Endothelial cell of umbilical vein (primary cell): ENCODE measurements around the gene PPP4R4. TPM values are rescaled to one million over a fixed set of nuclear protein-coding genes. Genes with fewer than 3 reads are reported as not detected.

ENCODE experiments used
- BruUV-seq: library from RNA; stranded (reverse); fragments of 400-500 nt; replicated peaks from 2 replicates; lab custom pipeline; 2021; lab: Mats Ljungman, UMichigan
- CTCF ChIA-PET: fragments of 300-600, 350-600 bp; sonication (Branson Sonifier 250); formaldehyde crosslinking; loops from one replicate; lab custom pipeline; 2021; ENCODE audit warnings: antibody characterized with exemption, inconsistent platforms; lab: Charles Lee
- POLR2A ChIA-PET: fragments of 300-600, 350-600 bp; sonication (Branson Sonifier 250); formaldehyde crosslinking; loops from one replicate; lab custom pipeline; 2021; ENCODE audit warnings: antibody characterized with exemption, inconsistent platforms; lab: Charles Lee
- DNase-seq: peaks from one replicate; pipeline ENCODE4 v3.0.0-alpha.2; 2011; ENCODE audit warnings: low read depth, low spot score
- FAIRE-seq: peaks from 2 replicates; lab custom pipeline; 2011; peaks lifted over from hg19 to GRCh38; lab: Jason Lieb, UNC
- H2AFZ ChIP-seq: 2 replicates; pipeline ENCODE4 v1.6.0; 2012; ENCODE audit warnings: low read depth, low read length, control low read depth, inconsistent platforms
- H3K27ac ChIP-seq: 2 replicates; pipeline ENCODE4 v1.5.1; 2011; ENCODE audit warnings: low read depth, mild to moderate bottlenecking, control low read depth, low read length, moderate library complexity; ENCODE audit not compliant: insufficient read depth
- H3K27me3 ChIP-seq, 2 experiments: 2 replicates each; pipeline versions ENCODE4 v1.6.0 to v1.6.1; 2011; ENCODE audit warnings: low read length in 2 of 2, mixed read lengths in 1 of 2; ENCODE audit not compliant: control insufficient read depth in 2 of 2, insufficient read depth in 2 of 2
- H3K36me3 ChIP-seq, 2 experiments: 2 replicates in 1 of 2; 3 replicates in 1 of 2; pipeline ENCODE4 v1.5.1; 2011; ENCODE audit warnings: low read length in 2 of 2, mild to moderate bottlenecking in 1 of 2, moderate library complexity in 1 of 2; ENCODE audit not compliant: control insufficient read depth in 2 of 2, insufficient read depth in 2 of 2; ENCODE audit errors: extremely low read depth in 1 of 2
- H3K4me1 ChIP-seq: 3 replicates; pipeline ENCODE4 v1.5.1; 2011; ENCODE audit warnings: mild to moderate bottlenecking, low read length; ENCODE audit not compliant: control insufficient read depth, insufficient read depth; ENCODE audit errors: extremely low read depth
- H3K4me2 ChIP-seq: 2 replicates; pipeline ENCODE4 v1.6.1; 2011; ENCODE audit warnings: low read length, control low read depth, mixed read lengths; ENCODE audit not compliant: insufficient read depth
- H3K4me3 ChIP-seq, 3 experiments: fragments of 200-600 bp in 1 of 3; sonication (generic), shearing (Covaris generic) in 1 of 3; replicated peaks in 1 of 3; 2 replicates each; pipeline ENCODE4 v1.5.1; 2011 to 2016; ENCODE audit warnings: control low read depth in 3 of 3, low read length in 3 of 3, mild to moderate bottlenecking in 2 of 3, inconsistent platforms in 1 of 3, low read depth in 1 of 3, moderate library complexity in 1 of 3; ENCODE audit not compliant: insufficient read depth in 1 of 3
- H3K79me2 ChIP-seq: 2 replicates; pipeline ENCODE4 v1.6.0; 2012; ENCODE audit warnings: low read length, inconsistent platforms; ENCODE audit not compliant: control insufficient read depth, insufficient read depth
- H3K9ac ChIP-seq: replicated peaks from 2 replicates; pipeline ENCODE3; 2011; ENCODE audit warnings: low read length, control low read depth; ENCODE audit not compliant: insufficient read depth; ENCODE audit errors: extremely low read depth
- H3K9me1 ChIP-seq: replicated peaks from 3 replicates; pipeline ENCODE4 v1.6.0; 2011; ENCODE audit warnings: mild to moderate bottlenecking, low read length; ENCODE audit not compliant: control insufficient read depth, insufficient read depth; ENCODE audit errors: extremely low read depth
- H3K9me3 ChIP-seq: replicated peaks from 2 replicates; pipeline ENCODE4 v1.5.1; 2012; ENCODE audit warnings: low read length, inconsistent platforms; ENCODE audit not compliant: control insufficient read depth, insufficient read depth
- H4K20me1 ChIP-seq: replicated peaks from 2 replicates; pipeline ENCODE3; 2011; ENCODE audit warnings: mild to moderate bottlenecking, low read length; ENCODE audit not compliant: control insufficient read depth, insufficient read depth; ENCODE audit errors: extremely low read depth
- CTCF ChIP-seq, 2 donors: IDR thresholded peaks; 1 replicate in 1 of 2; 2 replicates in 1 of 2; pipeline ENCODE4 v1.5.1; 2011; ENCODE audit warnings: low read length in 2 of 2, mild to moderate bottlenecking in 2 of 2, moderate library complexity in 2 of 2, control low read depth in 1 of 2, inconsistent platforms in 1 of 2, low read depth in 1 of 2; ENCODE audit not compliant: insufficient read depth in 1 of 2; ENCODE audit errors: extremely low read depth in 1 of 2
- EZH2 ChIP-seq: IDR thresholded peaks from 2 replicates; pipeline ENCODE4 v1.6.1; 2012; ENCODE audit warnings: borderline replicate concordance, low read depth, mild to moderate bottlenecking, moderate library complexity, low read length, inconsistent platforms; ENCODE audit not compliant: severe bottlenecking
- FOS ChIP-seq: IDR thresholded peaks from 2 replicates; pipeline ENCODE4 v1.6.1; 2011; ENCODE audit warnings: mild to moderate bottlenecking, low read length, moderate library complexity, borderline replicate concordance; ENCODE audit not compliant: insufficient read depth
- GATA2 ChIP-seq: IDR thresholded peaks from 2 replicates; pipeline ENCODE4 v1.7.0; 2011; ENCODE audit warnings: low read depth, mild to moderate bottlenecking, moderate library complexity, mixed read lengths, low read length; ENCODE audit not compliant: insufficient read length, insufficient read depth
- JUN ChIP-seq: IDR thresholded peaks from 2 replicates; pipeline ENCODE4 v1.6.1; 2011; ENCODE audit warnings: borderline replicate concordance, low read depth; ENCODE audit not compliant: insufficient read length, insufficient read depth
- MAX ChIP-seq: IDR thresholded peaks from 2 replicates; pipeline ENCODE4 v1.6.1; 2011; ENCODE audit not compliant: insufficient read depth, insufficient read length
- MYC ChIP-seq: IDR thresholded peaks from one replicate; pipeline ENCODE4 v1.6.1; 2011; ENCODE audit warnings: mild to moderate bottlenecking, low read depth, low read length
- POLR2A ChIP-seq: IDR thresholded peaks from 2 replicates; pipeline ENCODE4 v1.6.1; 2012; ENCODE audit warnings: low read depth, mild to moderate bottlenecking, control low read depth, low read length
- POLR2AphosphoS5 ChIP-seq: IDR thresholded peaks from 2 replicates; pipeline ENCODE4 v1.6.1; 2012; ENCODE audit warnings: low read depth, mild to moderate bottlenecking, control low read depth, low read length, moderate library complexity; ENCODE audit not compliant: insufficient read depth
- dilution Hi-C: fragments of 300-500 bp; cut with MboI; formaldehyde crosslinking; loops from one replicate; pipeline ENCODE4 v1.15.0; 2019; ENCODE audit warnings: low sequenced_read_pairs; ENCODE audit not compliant: extremely low pct_ligation_motif_present
- intact Hi-C: fragments of 100-400 bp; cut with micrococcal nuclease; formaldehyde crosslinking; loops from one replicate; pipeline ENCODE4 v1.10.0; 2022
- polyA plus RNA-seq, 4 experiments: library from polyadenylated mRNA; depleted of rRNA in 3 of 4; stranded (reverse) in 3 of 4; unstranded in 1 of 4; fragments of >200 nt; gene quantifications; 2 replicates each; pipeline versions ENCODE4 v1.2.1 to v1.2.3, GENCODE V29; 2011 to 2012; ENCODE audit warnings: missing spikeins in 1 of 4
- total RNA-seq: library from RNA; stranded (reverse); gene quantifications from 2 replicates; pipeline ENCODE4 v1.2.3, GENCODE V29; 2021

Gene PPP4R4
- total and polyA plus RNA-seq, 2 donors (not counting 3 experiments of a cell fraction or from before 2014, with no cell fraction given): not detected

GRCh38 chr14:94127330-94127729 is 46.8 kb upstream of the PPP4R4 start:
- TF ChIP-seq CTCF (IDR thresholded peaks at IDR 0.05; ENCODE audit: extremely low read depth in 1 of 2, insufficient read depth in 1 of 2, low read depth in 1 of 2, low read length in 2 of 2) (no peak), MAX (no peak), POLR2AphosphoS5 (no peak), FOS (no peak), GATA2 (no peak), MYC (no peak), POLR2A (no peak), JUN (no peak), EZH2 (no peak)
- dilution Hi-C loops (no loop called here), intact Hi-C loops (no loop called here)
- H3K27ac ChIP-seq: no peak overlapping the region
- H3K27me3 ChIP-seq: no peaks in the 10 kb centered on the region
- no peak for DNase-seq
- H2AFZ ChIP-seq: no peak overlapping the region
- no peak overlapping the region for H3K9ac ChIP-seq
- no peak overlapping the region for H3K4me2 ChIP-seq
- H3K36me3 ChIP-seq: no peaks in the 10 kb centered on the region
- FAIRE-seq: no peak
- H4K20me1 ChIP-seq: no peaks in the 10 kb centered on the region
- no peaks in the 10 kb centered on the region for H3K79me2 ChIP-seq
- H3K4me1 ChIP-seq: peaks cover 9% of the 10 kb centered on the region
- no peaks in the 10 kb centered on the region for H3K9me3 ChIP-seq
- H3K4me3 ChIP-seq: no peak overlapping the region
- no TSS peak for BruUV-seq
- no peaks in the 10 kb centered on the region for H3K9me1 ChIP-seq
- ChIA-PET POLR2A (no interaction called here), CTCF (interaction anchor here (0.6 to 2.0 kb wide), 4 partner anchors 9 to 91 kb away, joined by 3 to 10 read pairs (median 3); no protein-coding TSS in a partner anchor)
